Activated effector memory CD4-positive, alpha-beta T cell treated with anti-CD3 and anti-CD28 coated beads, Interleukin-2, amount 50 U/mL, for 16 hours (primary cell): ENCODE data around the gene SYT2.
A peak's percentile ranks its signal among the peaks of the same experiment; 100 is the strongest.

Experiments
- DNase-seq: peaks from one replicate; pipeline ENCODE4 v3.0.0-alpha.2; 2020

Gene SYT2

GRCh38 chr1:202703191-202703590 lies 7.1 kb downstream of the SYT2 start:
- no peak for DNase-seq

- DNase-seq, result no peak
Observed at GRCh38 chr1:202702088-202702487, 8.2 kb downstream of the SYT2 start.

- DNase-seq, result no peak
Observed at GRCh38 chr1:202701200-202701599, 9.1 kb downstream of the SYT2 start.

- DNase-seq, result no peak
Observed at GRCh38 chr1:202700061-202700460, 10.2 kb downstream of the SYT2 start.

- no peak for DNase-seq
Observed at GRCh38 chr1:202698276-202698675, 12.0 kb downstream of the SYT2 start.

GRCh38 chr1:202697038-202697437 lies 13.2 kb downstream of the SYT2 start:
- DNase-seq, result no peak

GRCh38 chr1:202694314-202694713 lies 15.9 kb downstream of the SYT2 start:
- no peak for DNase-seq

GRCh38 chr1:202692959-202693555 lies 17.2 kb downstream of the SYT2 start:
- DNase-seq, result peak; percentile 83

- DNase-seq, result no peak
Observed at GRCh38 chr1:202691816-202692215, 18.4 kb downstream of the SYT2 start.

GRCh38 chr1:202689493-202690342 lies 20.5 kb downstream of the SYT2 start:
- no peak for DNase-seq

- DNase-seq, result no peak
Observed at GRCh38 chr1:202689082-202689481, 21.2 kb downstream of the SYT2 start.

GRCh38 chr1:202688401-202688800 lies 21.9 kb downstream of the SYT2 start:
- DNase-seq, result no peak

GRCh38 chr1:202687798-202688197 lies 22.5 kb downstream of the SYT2 start:
- DNase-seq, result no peak

- no peak for DNase-seq
Observed at GRCh38 chr1:202687370-202687769, 22.9 kb downstream of the SYT2 start.

- DNase-seq, result no peak
Observed at GRCh38 chr1:202685641-202686040, 24.6 kb downstream of the SYT2 start.

GRCh38 chr1:202684716-202685115 lies 25.5 kb downstream of the SYT2 start:
- no peak for DNase-seq

- DNase-seq, result no peak
Observed at GRCh38 chr1:202683029-202683428, 27.2 kb downstream of the SYT2 start.

GRCh38 chr1:202682477-202682876 lies 27.8 kb downstream of the SYT2 start:
- DNase-seq, result no peak

GRCh38 chr1:202681736-202682420 lies 28.4 kb downstream of the SYT2 start:
- no peak for DNase-seq

- no peak for DNase-seq
Observed at GRCh38 chr1:202680586-202681352, 29.5 kb downstream of the SYT2 start.

GRCh38 chr1:202679406-202680177 lies 30.7 kb downstream of the SYT2 start:
- DNase-seq, result no peak

GRCh38 chr1:202677433-202677832 lies 32.8 kb downstream of the SYT2 start:
- no peak for DNase-seq
